ENCODE data around the gene ANGPTL5. TPM values are rescaled to one million over a fixed set of nuclear protein-coding genes. Genes with fewer than 3 reads are reported as not detected.
"Not testable (repeated sequence)": the region's sequence is repeated elsewhere in the genome, so short reads cannot be mapped to it uniquely, and the experiment has no call there.

The ANGPTL5 gene
- total RNA-seq (2021; ENCODE audit: unreplicated experiment) (not detected), Bru-seq, nascent RNA (percentile 15 among the genes with signal in this experiment), BruChase-seq, experiment 1, labeled RNA remaining after a 2-hour chase (percentile 9 among the genes with signal in this experiment), BruChase-seq, experiment 2, labeled RNA remaining after a 6-hour chase (percentile 4 among the genes with signal in this experiment)
- not detected for polyA plus RNA-seq (2012; ENCODE audit: insufficient read length)
- long read RNA-seq, partial matches to known transcripts: 0 of 1 reads
- long read RNA-seq, other reads (novel, unspliced or antisense): 1 of 1 reads

DNA sequence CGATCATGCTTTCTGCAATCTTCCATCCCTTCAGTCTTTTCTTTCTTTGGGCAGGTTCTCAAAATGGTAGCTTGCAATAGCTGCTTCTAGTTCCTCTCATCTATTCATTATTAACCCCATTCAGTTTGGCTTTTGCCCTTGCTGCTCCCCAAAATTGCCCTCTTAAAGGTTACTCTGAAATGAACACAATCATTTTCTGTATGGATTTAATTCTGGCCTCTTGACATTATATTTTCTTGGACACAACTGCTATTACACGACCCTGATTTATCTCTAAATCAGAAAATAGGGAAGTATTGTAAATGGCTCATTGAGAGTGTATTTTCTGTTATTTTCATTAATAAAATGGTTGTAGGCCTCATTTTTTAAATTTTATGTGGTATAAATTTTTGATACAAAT, at the start of gene ANGPTL5:
Gene ANGPTL5, minus strand, starts transcription at position 101 of the 400 bp plus-strand sequence. CDS start 8,613 bp downstream, outside the sequence.
- Histone ChIP-seq H3K27ac (ENCODE audit: low read length) (peak within 1 kb of the TSS; percentile 94), H3K36me3 (ENCODE audit: control insufficient read depth, insufficient read depth, low read length) (no peaks in the 10 kb centered on the region), H3K4me1 (ENCODE audit: control insufficient read depth, insufficient read depth, low read length) (peaks cover 37% of the 10 kb centered on the region), H3K9me3 (ENCODE audit: control insufficient read depth, insufficient read depth, low read depth, low read length) (no peaks in the 10 kb centered on the region), H3K27me3 (ENCODE audit: control insufficient read depth, insufficient read depth, low read length) (no peaks in the 10 kb centered on the region), H3K4me3 (ENCODE audit: low read depth in 2 of 2, low read length in 2 of 2) (peak within 1 kb of the TSS; percentile 79 to 82)
- ATAC-seq (no peak), DNase-seq (ENCODE audit: low read depth, low spot score) (no peak)
- CTCF ChIA-PET: no interaction called here
- in situ Hi-C loops (cut with HindIII; ENCODE audit: low pct_unique_long_range_greater_than_20kb, low sequenced_read_pairs) (no loop called here), intact Hi-C loops (cut with micrococcal nuclease; ENCODE audit: unreplicated experiment) (loop anchor here (10.0 kb wide), 2 partner anchors 88 to 398 kb away; partner anchors contain the start of gene BIRC3)
- BruUV-seq (replicated peaks): no TSS peak
- no peak for TF ChIP-seq SIN3A (IDR thresholded peaks at IDR 0.05; ENCODE audit: borderline replicate concordance, insufficient read depth, low read depth, low read length)
- POLR2A ChIA-PET: no interaction called here

DNA sequence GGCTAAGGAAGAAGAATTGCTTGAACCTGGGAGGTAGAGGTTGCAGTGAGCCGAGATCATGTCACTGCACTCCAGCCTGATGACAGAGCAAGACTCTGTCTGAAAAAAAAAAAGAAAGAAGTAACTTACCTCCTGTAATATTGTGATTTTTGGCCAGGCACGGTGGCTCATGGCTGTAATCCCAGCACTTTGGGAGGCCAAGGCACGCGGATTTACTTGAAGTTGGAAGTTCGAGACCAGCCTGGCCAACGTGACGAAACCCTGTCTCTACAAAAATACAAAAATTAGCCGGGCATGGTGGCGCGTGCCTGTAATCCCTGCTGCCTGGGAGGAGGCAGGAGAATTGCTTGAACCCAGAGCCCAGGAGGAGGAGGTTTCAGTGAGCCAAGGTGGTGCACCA, 47.9 kb upstream of the ANGPTL5 start:
- POLR2A ChIA-PET; ATAC-seq; H3K4me1 ChIP-seq (ENCODE audit: control insufficient read depth, insufficient read depth, low read length); H3K4me3 ChIP-seq (ENCODE audit: low read depth in 2 of 2, low read length in 2 of 2); BruUV-seq (replicated peaks); in situ Hi-C loops (cut with HindIII; ENCODE audit: low pct_unique_long_range_greater_than_20kb, low sequenced_read_pairs); H3K27me3 ChIP-seq (ENCODE audit: control insufficient read depth, insufficient read depth, low read length); intact Hi-C loops (cut with micrococcal nuclease; ENCODE audit: unreplicated experiment); H3K27ac ChIP-seq (ENCODE audit: low read length); H3K36me3 ChIP-seq (ENCODE audit: control insufficient read depth, insufficient read depth, low read length); DNase-seq (ENCODE audit: low read depth, low spot score); H3K9me3 ChIP-seq (ENCODE audit: control insufficient read depth, insufficient read depth, low read depth, low read length): not testable (repeated sequence)
- CTCF ChIA-PET: interaction anchor here (0.9 kb wide), 1 partner anchor 588 kb away, joined by 5 read pairs; no protein-coding TSS in a partner anchor

DNA sequence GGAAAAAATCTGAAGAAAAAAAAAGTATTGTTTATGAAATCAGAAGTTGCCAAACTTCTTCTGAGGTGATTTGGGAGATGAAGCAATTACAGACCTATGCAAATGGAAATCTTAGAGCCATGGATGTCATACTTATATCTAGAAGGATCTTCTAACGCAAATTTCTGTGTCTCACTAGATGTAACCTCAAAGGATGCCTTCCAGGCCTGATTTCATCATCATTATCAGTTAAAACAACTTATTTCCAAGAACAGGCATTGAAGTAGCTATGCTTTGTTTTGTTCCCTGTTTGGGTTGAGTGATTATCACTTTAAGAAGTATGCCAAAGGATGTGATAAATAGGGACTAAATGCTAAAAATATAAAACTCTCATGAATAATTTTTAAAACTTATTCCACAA, 43.9 kb upstream of the ANGPTL5 start:
- BruUV-seq (replicated peaks): no TSS peak
- TF ChIP-seq POLR2AphosphoS5 (IDR thresholded peaks at IDR 0.05; ENCODE audit: low read depth, low read length) (no peak), SIN3A (IDR thresholded peaks at IDR 0.05; ENCODE audit: borderline replicate concordance, insufficient read depth, low read depth, low read length) (no peak), TCF7L2 (IDR thresholded peaks at IDR 0.05; ENCODE audit: low read depth, low read length) (no peak)
- TF ChIP-seq, protein P1, sequence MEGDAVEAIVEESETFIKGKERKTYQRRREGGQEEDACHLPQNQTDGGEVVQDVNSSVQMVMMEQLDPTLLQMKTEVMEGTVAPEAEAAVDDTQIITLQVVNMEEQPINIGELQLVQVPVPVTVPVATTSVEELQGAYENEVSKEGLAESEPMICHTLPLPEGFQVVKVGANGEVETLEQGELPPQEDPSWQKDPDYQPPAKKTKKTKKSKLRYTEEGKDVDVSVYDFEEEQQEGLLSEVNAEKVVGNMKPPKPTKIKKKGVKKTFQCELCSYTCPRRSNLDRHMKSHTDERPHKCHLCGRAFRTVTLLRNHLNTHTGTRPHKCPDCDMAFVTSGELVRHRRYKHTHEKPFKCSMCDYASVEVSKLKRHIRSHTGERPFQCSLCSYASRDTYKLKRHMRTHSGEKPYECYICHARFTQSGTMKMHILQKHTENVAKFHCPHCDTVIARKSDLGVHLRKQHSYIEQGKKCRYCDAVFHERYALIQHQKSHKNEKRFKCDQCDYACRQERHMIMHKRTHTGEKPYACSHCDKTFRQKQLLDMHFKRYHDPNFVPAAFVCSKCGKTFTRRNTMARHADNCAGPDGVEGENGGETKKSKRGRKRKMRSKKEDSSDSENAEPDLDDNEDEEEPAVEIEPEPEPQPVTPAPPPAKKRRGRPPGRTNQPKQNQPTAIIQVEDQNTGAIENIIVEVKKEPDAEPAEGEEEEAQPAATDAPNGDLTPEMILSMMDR (IDR thresholded peaks at IDR 0.05): no peak
- TF ChIP-seq, protein P2, sequence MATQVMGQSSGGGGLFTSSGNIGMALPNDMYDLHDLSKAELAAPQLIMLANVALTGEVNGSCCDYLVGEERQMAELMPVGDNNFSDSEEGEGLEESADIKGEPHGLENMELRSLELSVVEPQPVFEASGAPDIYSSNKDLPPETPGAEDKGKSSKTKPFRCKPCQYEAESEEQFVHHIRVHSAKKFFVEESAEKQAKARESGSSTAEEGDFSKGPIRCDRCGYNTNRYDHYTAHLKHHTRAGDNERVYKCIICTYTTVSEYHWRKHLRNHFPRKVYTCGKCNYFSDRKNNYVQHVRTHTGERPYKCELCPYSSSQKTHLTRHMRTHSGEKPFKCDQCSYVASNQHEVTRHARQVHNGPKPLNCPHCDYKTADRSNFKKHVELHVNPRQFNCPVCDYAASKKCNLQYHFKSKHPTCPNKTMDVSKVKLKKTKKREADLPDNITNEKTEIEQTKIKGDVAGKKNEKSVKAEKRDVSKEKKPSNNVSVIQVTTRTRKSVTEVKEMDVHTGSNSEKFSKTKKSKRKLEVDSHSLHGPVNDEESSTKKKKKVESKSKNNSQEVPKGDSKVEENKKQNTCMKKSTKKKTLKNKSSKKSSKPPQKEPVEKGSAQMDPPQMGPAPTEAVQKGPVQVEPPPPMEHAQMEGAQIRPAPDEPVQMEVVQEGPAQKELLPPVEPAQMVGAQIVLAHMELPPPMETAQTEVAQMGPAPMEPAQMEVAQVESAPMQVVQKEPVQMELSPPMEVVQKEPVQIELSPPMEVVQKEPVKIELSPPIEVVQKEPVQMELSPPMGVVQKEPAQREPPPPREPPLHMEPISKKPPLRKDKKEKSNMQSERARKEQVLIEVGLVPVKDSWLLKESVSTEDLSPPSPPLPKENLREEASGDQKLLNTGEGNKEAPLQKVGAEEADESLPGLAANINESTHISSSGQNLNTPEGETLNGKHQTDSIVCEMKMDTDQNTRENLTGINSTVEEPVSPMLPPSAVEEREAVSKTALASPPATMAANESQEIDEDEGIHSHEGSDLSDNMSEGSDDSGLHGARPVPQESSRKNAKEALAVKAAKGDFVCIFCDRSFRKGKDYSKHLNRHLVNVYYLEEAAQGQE (IDR thresholded peaks at IDR 0.05; ENCODE audit: insufficient read depth in 1 of 2, low read depth in 2 of 2, low read length in 1 of 2): no peak
- ATAC-seq: no peak
- CTCF ChIA-PET: no interaction called here
- intact Hi-C loops (cut with micrococcal nuclease; ENCODE audit: unreplicated experiment): no loop called here
- Histone ChIP-seq H3K27me3 (ENCODE audit: control insufficient read depth, insufficient read depth, low read length) (no peaks in the 10 kb centered on the region), H3K4me1 (ENCODE audit: control insufficient read depth, insufficient read depth, low read length) (no peaks in the 10 kb centered on the region), H3K27ac (ENCODE audit: low read length) (no peak overlapping the region), H3K36me3 (ENCODE audit: control insufficient read depth, insufficient read depth, low read length) (no peaks in the 10 kb centered on the region), H3K4me3 (ENCODE audit: low read depth in 2 of 2, low read length in 2 of 2) (no peak overlapping the region), H3K9me3 (ENCODE audit: control insufficient read depth, insufficient read depth, low read depth, low read length) (no peaks in the 10 kb centered on the region)
- DNase-seq (ENCODE audit: low read depth, low spot score): no peak
- in situ Hi-C loops (cut with HindIII; ENCODE audit: low pct_unique_long_range_greater_than_20kb, low sequenced_read_pairs): no loop called here
- POLR2A ChIA-PET: no interaction called here
